Transverse colon (tissue), 4 donors: ENCODE results near the gene SPANXB1.

Experiments
- EP300 ChIP-seq: sonication (generic); formaldehyde crosslinking; IDR thresholded peaks from one replicate; pipeline ENCODE4 v1.6.1; 2017; ENCODE audit warnings: antibody characterized with exemption, low read depth
- POLR2A ChIP-seq: fragments of 450-650 bp; IDR thresholded peaks from one replicate; pipeline ENCODE4 v1.6.1; 2016; ENCODE audit warnings: antibody characterized with exemption, mild to moderate bottlenecking, moderate library complexity
- POLR2AphosphoS5 ChIP-seq, 3 donors: sonication (generic); formaldehyde crosslinking; IDR thresholded peaks; one replicate each; pipeline ENCODE4 v1.6.1; 2016; ENCODE audit warnings: antibody characterized with exemption in 3 of 3
- TF ChIP-seq, protein P1 (sequence below), 5 experiments: fragments of 200-600 bp in 3 of 5; fragments of 450-650 bp in 2 of 5; sonication (generic) in 3 of 5; IDR thresholded peaks; 1 replicate in 2 of 5; 2 replicates in 3 of 5; pipeline ENCODE4 v1.5.1; 2016 to 2017; ENCODE audit warnings: antibody characterized with exemption in 5 of 5, inconsistent platforms in 3 of 5, mild to moderate bottlenecking in 2 of 5, moderate library complexity in 1 of 5

DNA sequence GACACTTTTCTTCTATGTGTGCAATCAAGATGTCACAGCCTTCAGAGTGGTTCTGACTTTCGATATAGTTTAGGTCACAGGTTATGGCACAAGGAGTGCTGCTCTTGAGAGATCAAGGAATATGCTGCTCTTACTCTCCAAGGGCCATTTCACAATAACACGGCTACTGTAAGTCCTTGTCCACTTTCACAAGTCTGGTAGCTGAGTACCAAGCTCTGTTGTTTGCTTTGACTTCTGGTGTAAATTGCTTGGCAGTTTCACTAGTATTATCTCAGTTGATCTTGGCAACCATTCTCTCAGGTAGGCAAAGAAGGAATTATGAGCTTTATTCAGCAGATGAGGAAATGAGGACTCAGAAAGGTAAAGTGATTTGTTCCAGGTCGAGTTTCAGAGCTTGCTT lies 35.4 kb upstream of the SPANXB1 start:
- TF ChIP-seq POLR2A: no peak
- TF ChIP-seq, protein P1, sequence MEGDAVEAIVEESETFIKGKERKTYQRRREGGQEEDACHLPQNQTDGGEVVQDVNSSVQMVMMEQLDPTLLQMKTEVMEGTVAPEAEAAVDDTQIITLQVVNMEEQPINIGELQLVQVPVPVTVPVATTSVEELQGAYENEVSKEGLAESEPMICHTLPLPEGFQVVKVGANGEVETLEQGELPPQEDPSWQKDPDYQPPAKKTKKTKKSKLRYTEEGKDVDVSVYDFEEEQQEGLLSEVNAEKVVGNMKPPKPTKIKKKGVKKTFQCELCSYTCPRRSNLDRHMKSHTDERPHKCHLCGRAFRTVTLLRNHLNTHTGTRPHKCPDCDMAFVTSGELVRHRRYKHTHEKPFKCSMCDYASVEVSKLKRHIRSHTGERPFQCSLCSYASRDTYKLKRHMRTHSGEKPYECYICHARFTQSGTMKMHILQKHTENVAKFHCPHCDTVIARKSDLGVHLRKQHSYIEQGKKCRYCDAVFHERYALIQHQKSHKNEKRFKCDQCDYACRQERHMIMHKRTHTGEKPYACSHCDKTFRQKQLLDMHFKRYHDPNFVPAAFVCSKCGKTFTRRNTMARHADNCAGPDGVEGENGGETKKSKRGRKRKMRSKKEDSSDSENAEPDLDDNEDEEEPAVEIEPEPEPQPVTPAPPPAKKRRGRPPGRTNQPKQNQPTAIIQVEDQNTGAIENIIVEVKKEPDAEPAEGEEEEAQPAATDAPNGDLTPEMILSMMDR (IDR thresholded peaks at IDR 0.05): no peak
- no peak for TF ChIP-seq POLR2AphosphoS5 (IDR thresholded peaks at IDR 0.05)
- TF ChIP-seq EP300: no peak
